K562 (cell line): ENCODE data around the gene TPM4. TPM values are rescaled to one million over a fixed set of nuclear protein-coding genes. Genes with fewer than 3 reads are reported as not detected.
A peak's percentile ranks its signal among the peaks of the same experiment; 100 is the strongest.

Source experiments
- ATAC-seq: fragments of 200-7000 bp; cut with Tn5 transposase; 3 replicates; pipeline ENCODE4 v1.9.1; 2020; ENCODE audit warnings: moderate library complexity
- BruUV-seq: library from RNA; stranded (reverse); fragments of 400-500 nt; replicated peaks from 2 replicates; lab custom pipeline; 2021; lab: Mats Ljungman, UMichigan
- CTCF ChIA-PET: fragments of 300-600 bp; formaldehyde crosslinking; extraction: SDS; loops from one replicate; lab custom pipeline; 2021; ENCODE audit warnings: low intra/inter-chr PET ratio; lab: Yijun Ruan, JAX
- POLR2A ChIA-PET: fragments of 300-600, 350-650 bp; sonication (Branson Sonifier 250); formaldehyde crosslinking; extraction: SDS; loops from one replicate; lab custom pipeline; 2021; ENCODE audit warnings: antibody characterized with exemption, inconsistent platforms; lab: Yijun Ruan, JAX
- DNase-seq, 4 experiments: peaks; one replicate each; pipeline versions ENCODE4 v3.0.0 to v3.0.0-alpha.2; 2011 to 2018; ENCODE audit warnings: low spot score in 3 of 4, mixed read lengths in 3 of 4; ENCODE audit errors: extremely low read depth in 1 of 4
- FAIRE-seq: peaks from 2 replicates; lab custom pipeline; 2011; peaks lifted over from hg19 to GRCh38; lab: Jason Lieb, UNC
- H2AFZ ChIP-seq: 2 replicates; pipeline ENCODE4 v1.6.0; 2011; ENCODE audit warnings: low read depth, low read length, control low read depth, inconsistent platforms
- H3K27ac ChIP-seq: fragments of 200-600 bp; 3 replicates; pipeline ENCODE4 v1.8.0; 2011; ENCODE audit warnings: low read depth, mild to moderate bottlenecking, control low read depth, inconsistent platforms, low read length, moderate library complexity, mixed read lengths; ENCODE audit errors: extremely low read depth
- H3K27me3 ChIP-seq, 2 experiments: fragments of 300-600 bp in 1 of 2; 2 replicates in 1 of 2; 3 replicates in 1 of 2; pipeline versions ENCODE4 v1.6.0 to v1.8.0; 2011; ENCODE audit warnings: inconsistent platforms in 2 of 2, low read length in 2 of 2, mild to moderate bottlenecking in 1 of 2, mixed read lengths in 1 of 2, moderate library complexity in 1 of 2; ENCODE audit not compliant: control insufficient read depth in 2 of 2, insufficient read depth in 2 of 2
- H3K36me3 ChIP-seq: fragments of 300-600 bp; 3 replicates; pipeline ENCODE4 v1.8.0; 2011; ENCODE audit warnings: mild to moderate bottlenecking, low read length, inconsistent platforms; ENCODE audit not compliant: control insufficient read depth, insufficient read depth
- H3K4me1 ChIP-seq, 2 experiments: fragments of 200-600 bp in 1 of 2; replicated peaks in 1 of 2; 2 replicates in 1 of 2; 3 replicates in 1 of 2; pipeline versions ENCODE4 v1.5.1 to v1.8.0; 2011; ENCODE audit warnings: inconsistent platforms in 2 of 2, low read length in 2 of 2, mild to moderate bottlenecking in 1 of 2, mixed read lengths in 1 of 2, moderate library complexity in 1 of 2; ENCODE audit not compliant: control insufficient read depth in 2 of 2, insufficient read depth in 2 of 2
- H3K4me2 ChIP-seq: 2 replicates; pipeline ENCODE4 v1.6.1; 2011; ENCODE audit warnings: low read length, control low read depth, inconsistent platforms, mixed read lengths; ENCODE audit not compliant: insufficient read depth
- H3K4me3 ChIP-seq: fragments of 200-600 bp; sonication (generic), shearing (Covaris generic); 2 replicates; pipeline ENCODE4 v1.5.1; 2016; ENCODE audit warnings: control low read depth, inconsistent platforms
- H3K79me2 ChIP-seq: fragments of 200-600 bp; 3 replicates; pipeline ENCODE4 v1.8.0; 2011; ENCODE audit warnings: low read length, inconsistent platforms; ENCODE audit not compliant: control insufficient read depth, insufficient read depth
- H3K9ac ChIP-seq, 2 experiments: 2 replicates each; pipeline versions ENCODE4 v1.6.0 to v1.6.1; 2011; ENCODE audit warnings: low read depth in 2 of 2, low read length in 2 of 2, control low read depth in 1 of 2, inconsistent platforms in 1 of 2, mild to moderate bottlenecking in 1 of 2, mixed read lengths in 1 of 2; ENCODE audit not compliant: insufficient read depth in 1 of 2
- H3K9me1 ChIP-seq: one replicate; pipeline ENCODE4 v1.6.0; 2011; ENCODE audit warnings: inconsistent platforms, mild to moderate bottlenecking, low read length, moderate library complexity; ENCODE audit not compliant: control insufficient read depth, insufficient read depth
- H3K9me3 ChIP-seq: replicated peaks from 2 replicates; pipeline ENCODE4 v1.5.1; 2011; ENCODE audit warnings: low read depth, low read length, inconsistent platforms; ENCODE audit not compliant: control insufficient read depth, insufficient read depth
- H4K20me1 ChIP-seq: replicated peaks from 2 replicates; pipeline ENCODE4 v1.6.1; 2011; ENCODE audit warnings: low read length, inconsistent platforms, mixed read lengths; ENCODE audit not compliant: control insufficient read depth, insufficient read depth
- ASH1L ChIP-seq: fragments of 450-650 bp; IDR thresholded peaks from 2 replicates; pipeline ENCODE4 v1.6.1; 2018; ENCODE audit warnings: borderline replicate concordance, mild to moderate bottlenecking, low read depth; ENCODE audit not compliant: partially characterized antibody
- CHD2 ChIP-seq: IDR thresholded peaks from 2 replicates; pipeline ENCODE4 v1.6.1; 2011; ENCODE audit warnings: low read depth, low read length
- EHMT2 ChIP-seq: fragments of 450-650 bp; IDR thresholded peaks from 2 replicates; pipeline ENCODE4 v1.6.1; 2018; ENCODE audit warnings: antibody characterized with exemption
- FOS ChIP-seq: IDR thresholded peaks from 3 replicates; pipeline ENCODE4 v1.6.1; 2011; ENCODE audit not compliant: insufficient read length; ENCODE audit errors: extremely low read depth
- HCFC1 ChIP-seq: IDR thresholded peaks from 2 replicates; pipeline ENCODE4 v1.6.1; 2012; ENCODE audit warnings: low read depth, low read length, improper control_type of control experiment
- HMBOX1 ChIP-seq: sonication (generic); IDR thresholded peaks from 2 replicates; pipeline ENCODE4 v1.6.1; 2016
- MBD2 ChIP-seq: sonication (generic); IDR thresholded peaks from 2 replicates; pipeline ENCODE4 v1.6.1; 2016; ENCODE audit warnings: low read depth, borderline replicate concordance
- PKNOX1 ChIP-seq: fragments of 450-650 bp; IDR thresholded peaks from 2 replicates; pipeline ENCODE4 v1.6.1; 2016
- RBM25 ChIP-seq: fragments of 200-400 bp; formaldehyde crosslinking; IDR thresholded peaks from 2 replicates; pipeline ENCODE4 v1.6.1; 2018; ENCODE audit warnings: low read length, low read depth, moderate library complexity; ENCODE audit not compliant: severe bottlenecking
- REST ChIP-seq, 2 experiments: fragments of 450-650 bp; formaldehyde crosslinking in 1 of 2; IDR thresholded peaks; 2 replicates each; pipeline versions ENCODE4 v1.4.0 to v1.6.1; 2014 to 2020; ENCODE audit warnings: mild to moderate bottlenecking in 2 of 2, borderline replicate concordance in 1 of 2, low read depth in 1 of 2
- ZNF76 ChIP-seq: fragments of 250-450 bp; sonication (Bioruptor Pico); IDR thresholded peaks from 2 replicates; pipeline ENCODE4 v1.4.0; 2020; ENCODE audit warnings: mild to moderate bottlenecking, moderate library complexity, borderline replicate concordance
- ZNF785 ChIP-seq: fragments of 250-450 bp; sonication (Bioruptor Pico); IDR thresholded peaks from 2 replicates; pipeline ENCODE4 v1.4.0; 2020; ENCODE audit warnings: mild to moderate bottlenecking
- WGBS: fragments of 100-300 bp; shearing (Covaris generic); methylation state at CpG from one replicate; pipeline ENCODE4 v1.1.6; 2016; ENCODE audit warnings: low coverage, mixed read lengths; ENCODE audit not compliant: insufficient coverage; ENCODE audit errors: missing lambda C conversion rate; 5-methylcytosine and 5-hydroxymethylcytosine counted together
- in situ Hi-C: fragments of 300-500 bp; cut with MboI; formaldehyde crosslinking; loops from 4 replicates; pipeline ENCODE4 v1.15.0; 2018; ENCODE audit warnings: inconsistent platforms, mixed read lengths
- intact Hi-C: fragments of 100-400 bp; cut with micrococcal nuclease; formaldehyde crosslinking; loops from 2 replicates; pipeline ENCODE4 v1.14.2; 2022
- polyA plus RNA-seq, 8 experiments: library from polyadenylated mRNA; depleted of rRNA in 4 of 8; stranded (reverse) in 5 of 8; unstranded in 3 of 8; fragments of >200 nt; fragmentation: Nextera tagmentation in 2 of 8; fragmentation: Illumina TruSeq in 1 of 8; extraction: Ambion mirVana in 2 of 8; extraction: Trizol in 1 of 8; gene quantifications; 2 replicates each; pipeline versions ENCODE4 v1.2.1 to v1.2.3, GENCODE V29; 2011 to 2014; ENCODE audit warnings: inconsistent platforms in 1 of 8, missing spikeins in 1 of 8
- total RNA-seq, 7 experiments: library from RNA; depleted of rRNA in 6 of 7; stranded (reverse); fragments of >200 nt in 6 of 7; fragmentation: Illumina TruSeq in 2 of 7; extraction: Trizol in 2 of 7; gene quantifications; 2 replicates each; pipeline versions ENCODE4 v1.2.1 to v1.2.3, GENCODE V29; 2011 to 2021; ENCODE audit warnings: low replicate concordance in 1 of 7

The TPM4 gene
- total and polyA plus RNA-seq, 9 of the 15 experiments (the other 6 are each of a cell fraction or from before 2014, with no cell fraction given): 28.1 to 111 (median 77.4) TPM

GRCh38 chr19:16051254-16052025, 24.9 kb upstream of the TPM4 start:
- Histone ChIP-seq H2AFZ (no peak overlapping the region), H3K36me3 (no peaks in the 10 kb centered on the region), H3K4me2 (no peak overlapping the region), H4K20me1 (no peaks in the 10 kb centered on the region), H3K27ac (no peak overlapping the region), H3K79me2 (no peaks in the 10 kb centered on the region), H3K9me1 (no peaks in the 10 kb centered on the region), H3K9ac (no peak overlapping the region), H3K27me3 (peaks cover 0 to 26% of the 10 kb centered on the region in 2 experiments; a peak in 3 of 5 replicates), H3K9me3 (no peaks in the 10 kb centered on the region), H3K4me1 (no peaks in the 10 kb centered on the region; a peak in 1 of 5 replicates), H3K4me3 (no peak overlapping the region)
- ATAC-seq: peak; percentile 99
- WGBS: 7% methylated on average over 11 of the region's 11 CpGs
- CTCF ChIA-PET: no interaction called here
- DNase-seq: peak in 3 of 4 experiments; percentile 48 to 69 (median 52)
- FAIRE-seq: no peak
- no TSS peak for BruUV-seq
- in situ Hi-C loops (no loop called here), intact Hi-C loops (no loop called here)
- POLR2A ChIA-PET: no interaction called here
- TF ChIP-seq ZNF76 (CRISPR knock-in tag): no peak
- peak; percentile 94 for TF ChIP-seq EHMT2
- TF ChIP-seq FOS: peak; percentile 93
- peak; percentile 96 for TF ChIP-seq REST (IDR thresholded peaks at IDR 0.05; ENCODE audit: borderline replicate concordance)
- TF ChIP-seq REST (CRISPR knock-in tag; IDR thresholded peaks at IDR 0.05; ENCODE audit: low read depth): peak; percentile 86
- TF ChIP-seq CHD2: peak; percentile 58
- peak; percentile 79; the same call in 1 of the 2 replicates for TF ChIP-seq MBD2
- peak; percentile 90 for TF ChIP-seq PKNOX1
- TF ChIP-seq ZNF785 (CRISPR knock-in tag): no peak
- TF ChIP-seq ASH1L: peak; percentile 92
- TF ChIP-seq RBM25: peak; percentile 86
- TF ChIP-seq HCFC1: no peak
- TF ChIP-seq HMBOX1: peak; percentile 36; the same call in 1 of the 2 replicates
